ENCODE data around the gene SCFD2.
A peak's percentile ranks its signal among the peaks of the same experiment; 100 is the strongest.
"Not testable (repeated sequence)": the region's sequence is repeated elsewhere in the genome, so short reads cannot be mapped to it uniquely, and the experiment has no call there.

Gene SCFD2

DNA sequence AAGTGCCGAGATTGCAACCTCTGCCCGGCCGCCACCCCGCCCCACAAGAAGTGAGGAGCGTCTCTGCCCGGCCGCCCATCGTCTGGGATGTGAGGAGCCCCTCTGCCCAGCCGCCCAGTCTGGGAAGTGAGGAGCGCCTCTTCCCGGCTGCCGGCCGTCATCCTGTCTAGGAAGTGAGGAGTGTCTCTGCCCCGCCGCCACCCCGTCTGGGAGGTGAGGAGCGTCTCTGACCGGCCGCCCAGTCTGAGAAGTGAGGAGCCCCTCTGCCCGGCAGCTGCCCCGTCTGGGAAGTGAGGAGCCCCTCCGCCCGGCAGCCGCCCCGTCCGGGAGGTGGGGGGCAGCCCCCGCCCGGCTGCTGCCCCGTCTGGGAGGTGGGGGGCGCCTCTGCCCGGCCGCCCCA, 226.6 kb downstream of the SCFD2 start:
- not testable (repeated sequence) for DNase-seq (ENCODE audit: low read depth)

DNA sequence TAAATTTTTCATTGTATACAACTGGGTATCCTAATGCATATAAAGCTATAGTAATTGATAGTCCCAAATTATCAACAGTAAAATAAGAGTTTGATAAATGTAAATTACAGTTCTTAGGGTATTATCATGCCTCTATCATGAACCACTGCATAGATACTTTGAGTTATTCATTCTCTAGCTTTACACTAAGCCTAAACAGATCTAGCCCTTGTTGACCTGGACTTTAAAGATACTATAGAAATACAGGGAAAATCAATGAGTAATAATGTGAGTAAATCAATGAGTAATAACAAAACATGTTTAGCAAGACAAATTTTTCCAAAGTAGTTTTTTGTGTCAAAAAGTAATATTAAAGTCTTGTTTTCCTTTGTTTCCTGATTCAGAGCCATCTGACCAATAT, 228.4 kb downstream of the SCFD2 start:
- no peak for DNase-seq (ENCODE audit: low read depth)

DNA sequence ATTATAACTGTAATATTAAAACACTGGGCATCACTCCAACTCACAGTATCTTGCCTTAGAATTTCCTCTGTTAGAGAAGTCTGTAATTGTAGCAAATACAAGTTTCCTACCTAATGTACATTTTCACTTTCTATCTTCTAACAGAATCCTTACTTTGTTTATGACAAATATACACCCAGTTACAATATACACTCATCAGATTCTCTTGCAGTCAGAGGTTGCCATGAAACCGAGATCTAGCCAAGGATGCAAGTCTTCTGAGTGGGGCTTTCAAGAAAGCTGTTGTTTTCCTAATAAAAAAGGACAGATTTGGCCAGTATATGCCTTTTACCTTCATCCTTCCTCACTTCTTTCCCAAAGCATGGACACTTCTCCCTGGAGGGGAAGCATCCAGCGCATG, 228.9 kb downstream of the SCFD2 start:
- no peak for DNase-seq (ENCODE audit: low read depth)

DNA sequence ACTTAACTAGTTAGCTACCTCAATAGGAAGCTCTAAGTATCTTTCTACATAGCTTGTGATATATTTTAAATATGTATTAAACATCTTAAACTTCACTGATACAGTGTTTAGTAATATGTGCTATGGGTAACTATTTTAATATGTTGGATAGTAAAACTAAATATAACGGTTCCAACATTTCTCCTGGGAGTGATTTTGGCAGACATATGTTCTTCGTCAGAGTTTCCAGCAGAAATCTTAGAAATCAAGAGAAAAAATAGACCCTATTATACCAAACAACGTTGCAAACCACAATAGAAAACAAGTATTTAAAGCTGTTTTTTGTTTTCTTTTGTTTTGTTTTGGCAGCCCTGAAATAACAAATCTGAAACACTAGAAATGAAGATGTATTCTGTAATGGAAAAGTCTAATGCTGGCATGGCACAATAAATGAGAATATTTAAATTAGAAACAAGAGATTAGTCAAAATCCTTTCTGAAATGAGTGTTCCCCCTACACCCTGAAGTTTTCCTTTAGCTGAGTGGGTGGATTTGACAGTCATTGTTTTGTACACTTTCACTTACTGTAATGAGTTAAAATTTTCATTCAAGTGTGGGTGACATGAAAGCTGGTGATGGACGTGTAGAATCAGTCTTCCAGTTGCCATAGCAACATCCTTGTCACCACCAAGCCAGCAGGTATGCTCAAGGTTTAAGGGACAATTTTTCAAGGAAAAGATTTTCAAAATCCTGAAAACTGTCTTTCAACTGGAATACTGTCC, 233.5 kb downstream of the SCFD2 start:
- no peak for DNase-seq (ENCODE audit: low read depth)

DNA sequence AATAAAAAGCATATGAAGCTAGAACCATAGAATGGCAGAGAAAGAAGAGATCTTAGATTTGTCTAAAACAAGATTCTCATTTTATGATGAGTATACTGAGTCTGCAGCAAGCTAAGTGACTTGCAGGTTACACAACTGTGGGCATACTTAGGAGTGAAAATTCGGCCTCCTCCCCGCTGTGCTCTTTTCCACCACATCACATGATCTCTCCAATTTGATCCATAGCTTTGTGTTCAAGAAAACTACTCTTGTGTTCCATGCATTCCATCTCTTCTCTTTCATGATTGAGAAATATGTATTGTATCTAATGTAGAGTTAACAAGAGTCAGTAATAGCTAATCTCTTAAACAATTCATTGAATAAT, 234.3 kb downstream of the SCFD2 start:
- no peak for DNase-seq (ENCODE audit: low read depth)

DNA sequence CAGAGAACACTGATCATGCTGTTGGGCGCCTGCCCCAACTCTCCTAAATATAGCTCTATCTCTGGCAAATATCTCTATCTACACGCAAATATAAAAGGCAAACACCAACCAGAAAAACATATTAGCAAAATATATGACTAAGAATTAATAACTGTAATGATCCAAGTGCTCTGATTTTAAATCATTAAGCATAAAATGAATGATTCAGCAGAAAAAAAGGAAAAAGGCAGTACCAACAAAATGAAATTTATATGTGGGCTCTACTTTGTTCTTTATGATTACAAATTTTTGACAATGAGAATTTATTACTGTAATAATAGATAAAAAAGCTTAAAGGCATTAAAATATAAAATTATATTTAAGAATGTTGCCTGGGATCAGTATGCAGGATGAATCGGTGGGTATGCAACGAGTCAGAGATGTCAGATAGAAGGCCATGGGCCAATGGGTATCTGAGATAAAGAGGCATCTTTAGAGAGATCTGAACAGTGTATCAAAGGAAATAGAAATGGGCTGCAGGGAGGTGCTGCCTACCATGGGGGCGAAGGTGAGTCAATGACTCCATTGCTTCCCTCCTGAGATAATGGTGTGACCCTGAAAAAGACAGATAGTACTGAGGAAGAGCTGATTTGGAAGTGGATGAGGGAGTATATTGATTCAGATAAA, 234.8 kb downstream of the SCFD2 start:
- DNase-seq (ENCODE audit: low read depth): no peak

DNA sequence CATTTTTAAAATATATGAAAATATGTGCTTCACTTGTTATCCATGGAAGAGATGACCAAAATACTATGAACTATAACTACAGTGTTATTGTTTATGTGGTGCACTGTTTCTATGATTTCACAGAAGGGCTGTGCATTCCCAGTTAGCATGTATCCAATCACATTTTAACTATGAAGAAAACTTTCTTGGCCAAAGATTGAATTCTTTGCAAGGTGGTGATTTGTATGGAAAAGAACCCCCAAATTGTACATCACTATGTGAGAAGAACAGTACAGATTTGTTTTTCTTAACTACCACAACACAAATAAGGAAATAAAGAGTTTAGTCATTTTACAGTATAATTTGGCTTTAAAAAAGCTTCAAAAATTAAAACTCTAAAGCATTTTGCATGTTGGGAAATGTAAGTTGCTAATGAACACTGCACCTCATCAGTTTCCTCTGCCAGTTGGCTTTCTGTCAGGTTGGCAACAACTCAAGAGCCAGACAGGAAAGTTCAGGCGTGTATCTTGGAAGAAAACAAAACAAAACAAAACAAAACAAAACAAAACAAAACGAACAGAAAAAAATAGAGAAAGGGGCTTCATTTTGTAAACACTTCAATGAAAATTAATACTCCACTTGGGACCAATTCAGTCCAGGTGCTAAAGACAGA, 237.0 kb downstream of the SCFD2 start:
- no peak for DNase-seq (ENCODE audit: low read depth)

DNA sequence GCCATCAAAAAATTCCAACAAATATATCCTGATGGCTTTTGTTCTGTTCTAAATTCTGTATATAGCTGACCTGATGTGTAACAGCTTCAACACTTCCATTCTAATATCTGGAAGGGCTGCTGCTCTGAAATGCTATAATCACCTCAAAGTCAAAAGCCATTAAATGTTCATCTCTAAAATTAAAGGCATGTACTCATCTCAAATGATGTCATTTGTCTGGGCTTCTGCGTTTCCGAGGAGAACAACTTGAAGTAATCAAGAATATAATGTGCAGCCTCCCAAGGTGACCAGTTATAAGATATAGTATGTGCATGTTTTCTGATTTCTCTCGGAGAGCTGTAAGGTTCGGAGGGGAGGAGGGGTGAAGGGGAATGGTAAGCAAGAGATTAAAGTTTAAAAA, 237.6 kb downstream of the SCFD2 start:
- no peak for DNase-seq (ENCODE audit: low read depth)

DNA sequence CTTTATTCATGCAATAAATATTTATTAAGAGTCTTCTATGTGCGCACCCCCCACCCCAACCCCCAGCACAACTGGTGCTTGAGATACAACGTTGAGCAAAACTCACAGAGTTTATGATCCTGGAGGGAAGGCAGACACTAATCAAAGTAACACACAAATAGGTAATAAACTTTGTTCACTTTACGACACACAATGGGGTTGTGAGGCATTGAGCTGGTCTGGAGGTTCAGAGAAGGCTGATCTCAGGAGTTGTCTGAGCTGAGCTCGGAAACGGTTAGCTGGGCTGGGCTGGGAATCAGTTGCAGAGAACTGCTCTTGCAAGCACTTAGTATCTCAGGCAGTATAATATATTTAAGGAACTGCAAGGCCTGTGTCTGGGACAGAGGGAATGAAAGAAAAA, 238.5 kb downstream of the SCFD2 start:
- DNase-seq (ENCODE audit: low read depth): no peak

DNA sequence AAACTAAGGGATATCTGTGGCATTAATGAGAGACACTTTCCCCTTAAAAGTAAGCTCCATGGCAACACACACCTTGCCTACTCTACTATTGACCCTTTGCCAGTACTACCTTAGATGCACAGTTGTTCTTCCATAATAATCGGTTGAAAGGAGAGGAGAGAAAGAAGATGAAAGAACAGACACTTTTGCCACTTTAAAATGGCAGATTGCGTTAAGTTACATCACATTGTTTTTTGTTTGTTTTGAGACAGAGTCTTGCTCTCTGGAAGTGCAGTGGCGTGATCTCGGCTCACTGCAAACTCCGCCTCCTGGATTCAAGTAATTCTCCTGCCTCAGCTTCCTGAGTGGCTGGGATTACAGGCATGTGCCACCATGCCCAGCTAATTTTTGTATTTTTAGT, 239.8 kb downstream of the SCFD2 start:
- DNase-seq (ENCODE audit: low read depth): no peak

DNA sequence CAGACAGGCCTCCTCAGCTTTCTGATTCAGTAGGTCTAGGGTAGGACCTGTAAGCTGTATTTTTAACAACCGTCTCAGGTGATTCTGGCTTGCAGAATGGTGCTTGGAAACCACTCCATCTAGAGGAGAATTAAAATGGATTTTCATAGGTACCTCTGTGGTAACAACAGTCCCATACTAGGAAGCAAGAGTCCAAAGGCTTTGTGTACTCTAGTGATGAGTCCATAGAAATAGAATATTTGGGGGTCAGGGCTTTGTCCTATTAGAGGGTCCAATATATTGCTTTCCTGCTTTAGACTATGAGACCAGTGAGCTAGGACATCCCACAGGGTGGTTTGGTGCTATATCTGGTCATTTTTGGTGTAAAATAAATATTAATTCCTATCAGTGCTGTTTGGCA, 242.0 kb downstream of the SCFD2 start:
- no peak for DNase-seq (ENCODE audit: low read depth)

DNA sequence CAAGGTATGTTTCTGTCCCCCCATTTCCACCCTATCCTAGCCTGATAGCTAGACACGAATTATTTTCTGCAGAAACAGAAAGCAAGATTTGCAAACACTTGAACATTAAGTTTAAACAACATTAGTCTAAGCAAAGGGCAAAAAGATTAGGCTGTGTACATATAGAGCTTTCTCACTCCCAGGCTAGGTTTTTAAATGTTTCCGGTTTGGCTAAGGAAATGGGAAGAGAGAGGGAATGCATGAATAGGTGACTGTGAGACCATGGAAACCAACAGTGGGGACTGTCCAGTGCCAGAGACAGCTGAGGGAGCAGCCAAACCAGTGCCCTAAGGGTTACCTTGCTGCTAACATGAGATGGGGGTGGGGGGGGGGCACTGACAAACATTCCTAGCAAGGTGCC, 242.7 kb downstream of the SCFD2 start:
- no peak for DNase-seq (ENCODE audit: low read depth)

DNA sequence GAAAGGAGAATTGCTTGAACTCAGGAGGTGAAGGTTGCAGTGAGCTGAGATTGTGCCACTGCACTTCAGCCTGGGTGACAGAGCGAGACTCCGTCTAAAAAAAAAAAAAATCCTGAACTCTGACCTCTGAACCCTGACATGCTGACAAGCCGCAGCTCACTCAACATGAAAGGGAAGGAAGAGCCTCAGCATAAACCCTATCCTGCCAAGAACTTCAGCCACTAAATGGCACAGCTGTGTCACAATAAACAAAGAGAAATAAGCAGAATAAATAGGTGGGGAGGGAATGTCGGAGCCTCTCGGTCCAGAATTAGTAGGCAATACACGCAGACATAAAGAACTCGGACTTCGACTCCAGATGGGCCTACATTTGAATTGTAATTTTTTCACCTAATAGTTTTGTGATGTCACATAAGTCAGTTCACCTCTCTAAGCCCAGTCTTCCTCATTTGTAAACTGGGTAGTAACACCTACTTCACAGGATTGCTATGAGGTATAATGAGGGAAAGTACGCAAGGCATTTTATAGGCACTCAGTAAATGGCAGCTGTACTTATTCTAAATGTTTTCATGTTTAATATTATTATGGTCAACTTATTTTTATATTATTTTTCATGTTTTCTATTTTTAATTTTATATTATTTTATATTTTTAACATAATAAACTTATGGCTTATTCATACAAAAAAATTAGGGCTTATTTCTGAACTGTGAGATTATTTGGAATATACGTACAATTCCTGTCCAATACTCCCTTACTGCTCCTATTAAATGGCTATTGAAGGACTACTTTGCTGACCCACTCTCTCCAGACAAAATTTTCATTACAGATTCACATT, 243.4 kb downstream of the SCFD2 start:
- DNase-seq (ENCODE audit: low read depth): no peak

DNA sequence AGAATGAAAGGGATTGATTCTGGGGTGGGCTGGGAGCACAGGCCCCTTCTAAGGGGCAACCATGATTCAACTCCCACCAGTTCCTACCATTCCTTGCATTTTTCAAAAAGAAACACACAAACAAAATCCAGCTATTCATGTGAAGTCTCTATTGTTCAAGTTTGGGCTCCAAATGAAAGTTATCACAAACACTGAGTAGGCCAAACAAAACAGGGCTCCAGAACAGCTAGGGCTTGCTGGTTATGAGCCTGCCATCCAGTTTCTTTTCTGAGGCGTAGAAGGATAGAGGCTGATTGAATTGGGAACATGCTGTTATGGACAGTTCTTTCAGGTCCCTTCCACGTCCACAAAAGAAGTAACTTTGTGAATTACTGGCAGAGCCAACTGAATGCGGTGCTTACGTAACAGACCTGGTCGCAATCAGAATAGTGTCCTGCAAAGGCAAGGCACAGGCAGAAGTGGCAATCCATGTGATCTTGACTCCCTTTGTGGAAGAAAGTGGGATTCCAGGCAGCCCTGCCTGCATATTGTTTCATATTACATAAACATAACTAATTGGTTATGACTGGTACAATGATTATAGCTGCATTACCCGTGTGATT, 244.5 kb downstream of the SCFD2 start:
- no peak for DNase-seq (ENCODE audit: low read depth)

DNA sequence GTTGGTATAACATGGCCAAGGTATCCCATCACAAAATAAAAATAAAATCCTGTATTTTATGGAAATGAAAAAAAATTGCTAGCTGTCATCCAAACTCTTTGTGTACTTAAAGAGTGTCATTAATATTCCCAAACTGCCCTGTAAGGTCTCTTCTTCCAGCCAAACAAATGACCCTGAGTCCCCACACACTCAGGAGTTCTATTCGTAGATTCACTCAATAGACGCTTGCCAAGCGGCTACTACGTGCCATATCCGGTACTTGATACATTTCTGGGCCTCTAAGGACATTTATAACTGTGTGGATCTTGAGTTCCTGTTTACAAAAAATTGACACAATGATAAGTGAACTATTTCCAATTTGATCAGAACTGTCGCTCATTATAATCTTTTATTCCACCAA, 245.1 kb downstream of the SCFD2 start:
- DNase-seq (ENCODE audit: low read depth): no peak

DNA sequence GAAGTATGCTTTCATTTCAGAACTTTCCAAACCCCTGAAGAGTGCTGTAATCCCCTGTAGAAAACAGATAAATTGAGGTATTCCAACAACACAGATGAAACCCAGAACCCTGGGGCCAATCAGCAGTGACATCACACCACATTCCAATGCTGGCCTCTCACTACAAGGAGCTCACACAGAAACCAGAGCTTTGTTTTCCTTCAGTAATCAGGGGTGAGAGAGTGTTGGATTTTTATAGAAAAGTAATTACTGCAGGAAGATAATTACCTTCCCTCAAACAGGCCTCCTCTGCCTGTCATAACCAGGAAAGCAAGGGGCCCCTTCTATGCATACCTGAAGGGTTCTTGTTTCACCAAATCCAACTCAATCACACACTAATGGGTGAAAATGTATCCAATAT, 246.2 kb downstream of the SCFD2 start:
- DNase-seq (ENCODE audit: low read depth): peak; percentile 94

DNA sequence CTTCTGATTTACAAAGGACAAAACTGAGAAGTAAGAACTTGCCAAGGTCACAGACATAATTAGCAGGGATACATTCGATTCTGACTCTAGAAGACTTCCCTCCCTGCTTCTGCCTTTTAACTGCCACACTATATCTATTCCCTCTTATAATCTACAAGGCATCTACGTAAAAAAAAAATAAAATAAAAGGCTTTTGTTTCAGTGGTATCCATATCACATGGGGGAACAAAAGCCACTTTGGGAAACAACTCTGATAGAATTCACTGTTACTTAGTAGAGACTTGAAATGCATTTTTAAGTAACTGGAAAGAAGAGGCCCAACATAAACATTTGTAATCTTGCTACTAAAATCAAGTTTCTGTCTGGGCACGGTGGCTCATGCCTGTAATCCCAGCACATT, 247.2 kb downstream of the SCFD2 start:
- DNase-seq (ENCODE audit: low read depth): no peak

DNA sequence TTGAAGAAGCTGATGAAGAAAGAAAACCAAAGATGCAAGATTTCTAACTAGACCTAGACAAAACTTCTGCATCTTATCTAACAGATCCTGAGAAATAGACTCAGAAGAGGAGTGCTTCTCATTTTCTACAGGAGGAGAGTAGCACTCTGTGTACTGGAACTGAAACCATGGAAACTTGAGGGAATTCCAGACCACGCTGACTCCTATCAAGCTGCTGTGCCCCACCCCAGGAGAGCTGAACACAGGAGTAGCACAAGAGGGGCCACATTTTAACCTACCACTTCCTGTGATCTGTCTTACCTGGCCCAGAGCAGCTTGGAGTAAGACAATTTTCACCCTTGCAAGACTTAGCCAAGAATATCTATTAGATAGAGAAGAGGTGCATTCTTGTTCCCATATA, 248.9 kb downstream of the SCFD2 start:
- DNase-seq (ENCODE audit: low read depth): peak; percentile 58

DNA sequence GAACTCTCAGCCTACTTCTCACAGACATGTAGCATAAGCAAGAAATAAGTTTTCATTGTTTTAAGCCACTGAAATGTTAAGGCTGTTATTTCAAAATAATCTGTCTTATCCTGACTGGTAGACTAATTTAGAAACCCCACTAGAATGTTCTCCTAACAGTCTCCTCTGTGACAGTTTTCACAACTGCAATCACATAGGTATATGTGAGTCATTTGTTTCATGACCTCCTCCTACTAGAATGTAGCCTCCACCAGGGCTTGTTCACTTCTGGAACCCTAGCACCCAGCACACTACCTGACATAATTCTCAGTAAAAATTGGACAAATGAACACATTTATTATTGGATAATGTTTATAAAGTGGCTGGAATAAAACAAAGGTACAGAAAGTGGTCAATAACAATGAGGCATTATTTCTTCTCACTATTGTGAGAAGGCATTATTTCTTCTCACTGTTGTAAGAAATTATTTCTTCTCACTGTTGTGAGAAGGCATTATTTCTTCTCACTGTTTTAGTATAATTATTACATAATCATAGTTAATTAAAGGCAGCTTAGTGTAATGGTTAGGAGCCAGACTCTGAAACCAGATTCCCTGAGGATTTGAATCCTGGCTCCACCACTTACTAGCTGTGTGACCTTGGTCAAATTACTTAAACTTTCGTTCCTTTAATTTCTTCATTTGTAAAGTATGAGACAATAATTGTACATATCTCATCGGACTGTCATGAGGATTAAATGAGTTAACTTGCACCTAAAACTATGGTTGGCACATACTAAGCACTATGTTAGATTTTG, 252.2 kb downstream of the SCFD2 start:
- DNase-seq (ENCODE audit: low read depth): peak; percentile 26

DNA sequence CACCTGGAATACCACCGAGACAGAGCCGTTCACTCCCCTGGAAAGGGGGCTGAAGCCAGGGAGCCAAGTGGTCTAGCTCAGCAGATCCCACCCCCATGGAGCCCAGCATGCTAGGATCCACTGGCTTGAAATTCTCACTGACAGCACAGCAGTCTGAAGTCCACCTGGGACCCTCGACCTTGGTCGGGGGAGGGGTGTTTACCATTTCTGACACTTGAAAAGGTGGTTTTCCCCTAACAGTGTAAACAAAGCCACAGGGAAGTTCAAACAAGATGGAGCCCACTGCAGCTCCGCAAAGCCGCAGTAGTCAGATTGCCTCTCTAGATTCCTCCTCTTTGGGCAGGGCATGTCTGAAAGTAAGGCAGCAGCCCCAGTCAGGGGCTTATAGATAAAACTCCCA, 260.5 kb downstream of the SCFD2 start:
- DNase-seq (ENCODE audit: low read depth): no peak

DNA sequence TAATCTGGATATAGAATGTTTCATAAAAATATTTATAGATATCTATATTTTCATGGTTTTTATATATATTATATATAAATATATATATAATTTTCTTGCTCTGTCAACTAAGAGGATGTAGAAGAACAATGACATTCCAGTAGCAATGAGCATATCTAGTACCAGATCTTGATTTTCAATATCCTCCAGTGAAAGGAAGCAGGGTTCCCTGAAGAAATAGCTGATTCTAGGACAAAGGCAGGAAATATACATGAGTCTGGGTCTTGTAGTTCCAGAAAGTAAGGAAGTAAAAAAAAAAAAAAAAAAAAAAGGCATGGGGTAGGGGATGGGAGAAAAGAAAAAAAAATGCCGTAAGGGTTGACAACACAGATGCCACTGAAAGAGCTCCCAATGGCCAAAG, 262.4 kb downstream of the SCFD2 start:
- DNase-seq (ENCODE audit: low read depth): no peak
